SH-SY5Y (cell line): ENCODE data around the gene PPAN.

Experiments used
- GATA2 ChIP-seq: IDR thresholded peaks from 2 replicates; pipeline ENCODE4 v1.6.1; 2011; ENCODE audit warnings: mild to moderate bottlenecking, low read depth, low read length
- GATA3 ChIP-seq: IDR thresholded peaks from 2 replicates; pipeline ENCODE4 v1.6.1; 2011; ENCODE audit warnings: low read depth, mild to moderate bottlenecking, low read length, moderate library complexity

Gene PPAN

DNA sequence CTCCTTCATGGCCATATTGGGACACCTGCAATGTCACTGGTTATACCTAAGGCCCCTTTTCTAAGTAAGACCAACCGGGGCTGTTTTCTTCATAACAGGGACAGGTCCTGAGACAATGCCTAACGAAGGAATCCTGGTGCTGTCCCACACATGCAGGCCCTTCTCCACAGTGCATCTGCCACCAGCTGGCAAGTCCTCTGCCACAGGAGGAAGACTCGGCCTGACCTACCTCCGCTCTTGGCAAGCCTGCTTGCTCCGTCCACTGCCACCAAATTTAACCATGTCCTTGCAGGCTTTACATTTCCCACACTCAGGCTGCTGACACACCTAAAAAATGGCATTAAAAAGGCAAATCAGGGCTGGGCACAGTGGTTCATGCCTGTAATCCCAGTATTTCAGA lies 45.4 kb downstream of the PPAN start:
- TF ChIP-seq GATA3 (no peak), GATA2 (no peak)

DNA sequence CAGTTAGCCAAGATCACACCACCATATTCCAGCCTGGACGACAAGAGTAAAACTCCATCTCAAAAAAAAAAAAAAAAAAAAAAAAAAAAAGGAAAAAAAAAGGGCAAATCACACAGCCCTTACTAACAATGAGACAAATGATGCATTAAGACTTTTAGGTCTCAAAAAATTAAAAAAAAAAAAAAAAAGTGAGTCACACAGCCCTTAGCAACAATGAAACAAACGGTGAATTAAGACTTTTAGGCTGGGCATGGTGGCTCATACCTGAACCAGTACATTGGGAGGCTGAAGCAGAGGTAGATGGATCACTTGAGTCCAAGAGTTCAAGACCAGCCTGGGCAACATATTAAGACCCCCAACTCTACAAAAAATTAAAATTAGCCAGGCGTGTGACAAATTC lies 45.9 kb downstream of the PPAN start:
- TF ChIP-seq GATA3 (no peak), GATA2 (no peak)

DNA sequence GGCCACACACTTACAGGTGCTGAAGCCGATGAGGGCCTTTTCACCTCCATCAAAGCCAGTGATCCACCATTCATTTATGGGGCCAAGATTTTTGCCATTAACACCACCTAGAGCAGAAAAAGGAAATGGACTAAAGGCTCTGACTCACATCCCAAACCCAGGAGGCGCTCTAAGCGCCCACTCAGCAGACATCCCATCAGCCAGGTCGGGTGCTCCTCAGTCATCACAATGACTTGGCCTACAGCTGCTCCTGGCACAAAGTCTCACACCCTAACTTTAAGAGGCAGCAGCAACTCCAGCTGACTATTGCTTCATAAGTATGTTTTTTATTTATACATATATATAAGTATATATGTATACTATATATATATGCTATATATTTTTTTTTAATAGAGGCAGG lies 49.7 kb downstream of the PPAN start:
- TF ChIP-seq GATA3: no peak
- no peak for TF ChIP-seq GATA2

DNA sequence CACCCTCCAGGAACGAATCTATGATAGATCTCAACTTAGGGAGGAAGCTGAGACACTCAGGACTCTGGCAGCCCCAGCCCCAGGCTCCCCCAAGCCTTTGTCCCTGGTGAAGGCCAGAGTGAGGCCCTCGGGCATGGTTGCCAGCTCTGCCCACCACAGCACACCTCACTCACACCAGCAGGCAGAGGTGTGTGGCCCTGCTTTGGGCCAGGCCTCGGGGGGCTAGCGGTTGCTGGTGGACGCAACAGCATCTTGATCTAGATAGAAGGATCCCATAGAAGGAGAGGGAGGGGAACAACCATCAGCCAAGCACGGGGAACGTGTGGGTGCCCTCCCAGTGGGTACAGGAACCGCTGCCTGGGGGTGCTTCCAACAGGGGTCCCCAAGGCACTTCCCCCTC lies 51.9 kb downstream of the PPAN start:
- no peak for TF ChIP-seq GATA3
- TF ChIP-seq GATA2: no peak

DNA sequence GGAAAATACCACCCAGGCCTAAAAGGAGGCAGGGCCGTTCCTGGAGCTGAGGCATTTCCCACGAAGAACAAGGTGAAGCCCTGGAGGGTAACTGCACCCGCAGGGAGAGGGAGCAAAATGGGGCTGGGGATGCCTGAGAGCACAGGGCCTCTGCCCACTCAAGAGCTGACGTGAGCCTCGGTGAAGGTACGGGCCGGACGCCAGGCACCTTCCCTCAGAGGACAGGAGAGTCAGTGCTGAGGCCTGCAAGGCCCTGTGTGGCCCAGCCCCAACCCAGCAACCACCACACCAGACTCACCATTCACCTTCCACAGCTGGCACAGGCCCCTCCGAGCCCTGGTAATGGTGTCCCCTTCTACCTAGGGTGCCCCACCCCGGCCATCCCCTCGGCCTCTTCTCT lies 52.3 kb downstream of the PPAN start:
- no peak for TF ChIP-seq GATA3
- TF ChIP-seq GATA2: no peak

DNA sequence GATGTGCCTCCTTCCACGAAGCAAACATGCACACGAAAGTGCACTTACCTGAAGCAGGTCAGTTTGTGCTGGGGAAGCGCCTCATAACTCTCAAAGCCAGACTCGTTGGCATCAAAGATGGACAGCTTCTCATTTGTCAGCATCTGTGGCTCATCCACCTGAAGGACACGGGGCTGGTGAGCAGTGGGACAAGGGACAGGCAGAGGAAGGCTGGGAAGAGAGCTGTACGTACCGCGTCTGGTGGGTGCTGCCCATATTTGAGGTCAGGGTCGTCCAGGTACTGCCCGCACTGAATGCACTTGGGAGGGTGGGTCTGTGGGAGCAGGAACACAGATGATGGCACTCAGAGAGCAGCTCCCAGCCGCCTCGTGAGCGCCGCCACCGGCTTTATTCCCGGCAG lies 53.4 kb downstream of the PPAN start:
- TF ChIP-seq GATA3 (no peak), GATA2 (no peak)
